ENCODE measurements around the gene ILKAP.

The ILKAP gene

DNA sequence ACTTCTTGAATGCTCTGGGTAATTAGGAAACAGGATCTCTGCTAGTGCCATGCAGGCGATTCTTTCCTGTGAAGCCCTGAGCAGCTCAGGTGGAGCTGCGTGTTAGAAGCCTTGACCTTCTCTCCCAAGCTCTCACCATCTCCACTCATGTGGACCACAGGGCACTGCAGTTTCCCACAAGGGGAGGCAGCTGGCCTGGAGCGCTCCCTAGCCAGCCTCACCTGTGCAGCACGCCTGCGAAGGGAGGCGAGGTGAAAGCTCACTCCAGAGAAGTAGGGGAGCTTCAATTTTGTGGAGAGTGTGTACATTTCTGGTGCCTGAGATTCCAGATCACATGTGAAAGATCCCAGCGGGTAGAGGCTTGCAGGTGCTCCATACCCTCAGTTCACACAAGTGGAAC, 47.4 kb upstream of the ILKAP start:
- TF ChIP-seq SIN3A (IDR thresholded peaks at IDR 0.05; ENCODE audit: borderline replicate concordance, insufficient read depth, low read length) (no peak), POLR2AphosphoS5 (IDR thresholded peaks at IDR 0.05; ENCODE audit: low read depth, low read length) (no peak), TAF1 (IDR thresholded peaks at IDR 0.05; ENCODE audit: borderline replicate concordance, insufficient read depth, low read length) (no peak), FOXP2 (optimal IDR thresholded peaks at IDR 0.05; ENCODE audit: borderline replicate concordance, extremely low read depth, extremely low read length, insufficient read depth) (no peak)
- TF ChIP-seq, protein P1, sequence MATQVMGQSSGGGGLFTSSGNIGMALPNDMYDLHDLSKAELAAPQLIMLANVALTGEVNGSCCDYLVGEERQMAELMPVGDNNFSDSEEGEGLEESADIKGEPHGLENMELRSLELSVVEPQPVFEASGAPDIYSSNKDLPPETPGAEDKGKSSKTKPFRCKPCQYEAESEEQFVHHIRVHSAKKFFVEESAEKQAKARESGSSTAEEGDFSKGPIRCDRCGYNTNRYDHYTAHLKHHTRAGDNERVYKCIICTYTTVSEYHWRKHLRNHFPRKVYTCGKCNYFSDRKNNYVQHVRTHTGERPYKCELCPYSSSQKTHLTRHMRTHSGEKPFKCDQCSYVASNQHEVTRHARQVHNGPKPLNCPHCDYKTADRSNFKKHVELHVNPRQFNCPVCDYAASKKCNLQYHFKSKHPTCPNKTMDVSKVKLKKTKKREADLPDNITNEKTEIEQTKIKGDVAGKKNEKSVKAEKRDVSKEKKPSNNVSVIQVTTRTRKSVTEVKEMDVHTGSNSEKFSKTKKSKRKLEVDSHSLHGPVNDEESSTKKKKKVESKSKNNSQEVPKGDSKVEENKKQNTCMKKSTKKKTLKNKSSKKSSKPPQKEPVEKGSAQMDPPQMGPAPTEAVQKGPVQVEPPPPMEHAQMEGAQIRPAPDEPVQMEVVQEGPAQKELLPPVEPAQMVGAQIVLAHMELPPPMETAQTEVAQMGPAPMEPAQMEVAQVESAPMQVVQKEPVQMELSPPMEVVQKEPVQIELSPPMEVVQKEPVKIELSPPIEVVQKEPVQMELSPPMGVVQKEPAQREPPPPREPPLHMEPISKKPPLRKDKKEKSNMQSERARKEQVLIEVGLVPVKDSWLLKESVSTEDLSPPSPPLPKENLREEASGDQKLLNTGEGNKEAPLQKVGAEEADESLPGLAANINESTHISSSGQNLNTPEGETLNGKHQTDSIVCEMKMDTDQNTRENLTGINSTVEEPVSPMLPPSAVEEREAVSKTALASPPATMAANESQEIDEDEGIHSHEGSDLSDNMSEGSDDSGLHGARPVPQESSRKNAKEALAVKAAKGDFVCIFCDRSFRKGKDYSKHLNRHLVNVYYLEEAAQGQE (IDR thresholded peaks at IDR 0.05; ENCODE audit: insufficient read depth in 1 of 2, low read depth in 2 of 2, low read length in 2 of 2) = no peak

DNA sequence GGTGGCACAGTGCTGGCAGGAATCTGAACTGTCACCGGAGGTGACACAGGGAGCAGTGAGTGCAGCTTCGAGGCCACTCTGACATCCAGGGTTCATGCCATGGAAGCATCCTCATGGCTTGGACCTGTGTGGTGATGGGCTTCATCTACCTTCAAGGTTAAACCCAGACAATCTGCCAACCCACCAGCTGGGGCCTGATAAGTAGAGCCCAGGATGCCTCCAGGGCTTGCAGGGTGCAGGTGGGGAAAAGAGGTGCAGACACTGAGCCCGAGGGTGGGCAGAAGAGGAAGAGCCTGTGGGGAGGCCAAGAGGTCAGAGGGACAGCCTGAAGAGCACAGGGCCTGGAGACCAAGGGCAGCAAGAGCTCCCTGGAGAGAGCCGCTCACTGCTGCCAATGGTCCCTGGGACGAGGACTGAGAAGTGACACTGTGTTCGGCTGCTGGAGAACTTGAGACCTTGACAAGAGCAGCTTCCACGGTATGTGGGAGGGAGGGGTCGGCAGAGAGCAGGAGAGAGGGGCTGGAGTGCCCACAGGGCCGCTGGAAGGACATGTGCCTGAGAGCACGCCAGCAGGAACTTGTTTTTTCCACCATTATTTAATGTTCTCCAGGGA, 44.5 kb upstream of the ILKAP start:
- TF ChIP-seq SIN3A (IDR thresholded peaks at IDR 0.05; ENCODE audit: borderline replicate concordance, insufficient read depth, low read length) (no peak), FOXP2 (optimal IDR thresholded peaks at IDR 0.05; ENCODE audit: borderline replicate concordance, extremely low read depth, extremely low read length, insufficient read depth) (no peak), POLR2AphosphoS5 (IDR thresholded peaks at IDR 0.05; ENCODE audit: low read depth, low read length) (no peak), TAF1 (IDR thresholded peaks at IDR 0.05; ENCODE audit: borderline replicate concordance, insufficient read depth, low read length) (no peak)
- TF ChIP-seq, protein P1 (IDR thresholded peaks at IDR 0.05; ENCODE audit: insufficient read depth in 1 of 2, low read depth in 2 of 2, low read length in 2 of 2) = no peak

DNA sequence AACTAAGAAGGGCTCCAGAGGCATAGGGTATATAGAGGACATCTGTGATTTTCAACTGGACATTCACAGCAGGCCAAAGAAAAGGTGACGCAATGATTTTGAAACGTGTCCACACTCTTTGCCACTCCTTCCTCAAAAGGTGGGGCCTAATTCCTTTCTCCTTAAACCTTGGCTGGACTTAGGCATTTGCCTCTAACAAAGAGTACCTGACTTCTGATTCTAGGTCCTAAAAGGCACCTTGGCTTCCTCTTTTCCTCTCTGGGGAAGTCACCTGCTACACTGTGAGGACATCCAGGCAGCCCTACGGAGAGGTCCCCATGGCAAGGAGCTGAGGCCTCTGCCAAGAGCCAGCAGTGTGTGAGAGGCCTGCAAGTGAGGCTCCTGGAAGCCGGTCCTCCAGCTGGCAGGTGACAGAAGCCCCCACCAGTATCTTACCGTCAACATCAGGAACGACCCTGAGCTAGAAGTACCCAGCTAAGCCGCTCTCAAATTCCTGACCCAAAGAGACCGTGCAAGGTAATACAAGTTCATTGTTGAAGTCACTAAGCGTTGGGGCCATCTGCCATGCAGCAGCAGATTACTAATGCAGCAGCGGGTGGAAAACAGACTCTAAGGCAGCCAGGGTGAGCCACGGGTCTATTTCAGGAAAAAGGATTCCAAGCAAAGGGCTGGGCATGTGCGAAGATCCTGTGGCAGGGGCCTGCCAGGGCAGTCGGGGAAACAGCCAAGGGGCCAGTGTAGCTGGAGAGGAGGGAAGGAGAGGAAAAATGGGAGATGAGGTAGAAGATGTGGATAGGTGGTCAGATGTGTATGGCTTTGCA, 43.7 kb upstream of the ILKAP start:
- no peak for TF ChIP-seq SIN3A (IDR thresholded peaks at IDR 0.05; ENCODE audit: borderline replicate concordance, insufficient read depth, low read length)
- TF ChIP-seq, protein P1 (IDR thresholded peaks at IDR 0.05; ENCODE audit: insufficient read depth in 1 of 2, low read depth in 2 of 2, low read length in 2 of 2) = no peak
- TF ChIP-seq POLR2AphosphoS5 (IDR thresholded peaks at IDR 0.05; ENCODE audit: low read depth, low read length) = no peak
- no peak for TF ChIP-seq TAF1 (IDR thresholded peaks at IDR 0.05; ENCODE audit: borderline replicate concordance, insufficient read depth, low read length)

DNA sequence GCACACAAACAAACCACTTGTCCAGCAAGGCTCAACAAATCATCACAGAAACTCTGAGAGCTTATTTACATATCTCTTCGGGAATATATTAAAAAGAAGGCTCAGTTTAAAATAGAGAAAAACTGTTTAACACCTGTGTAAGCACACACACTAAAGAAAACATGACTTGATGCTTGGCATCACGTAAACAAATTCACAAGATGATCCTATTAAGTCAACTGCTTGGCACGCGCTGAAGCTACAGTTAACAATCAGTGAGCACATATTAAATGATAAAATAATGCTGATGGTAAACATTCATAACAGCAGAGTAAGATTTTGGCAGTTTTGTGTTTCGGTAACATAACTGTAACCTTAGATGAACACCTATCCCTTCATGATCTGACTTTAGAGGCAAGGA, 40.7 kb upstream of the ILKAP start:
- TF ChIP-seq, protein P1 (IDR thresholded peaks at IDR 0.05; ENCODE audit: insufficient read depth in 1 of 2, low read depth in 2 of 2, low read length in 2 of 2) = no peak
- no peak for TF ChIP-seq TAF1 (IDR thresholded peaks at IDR 0.05; ENCODE audit: borderline replicate concordance, insufficient read depth, low read length)
- no peak for TF ChIP-seq POLR2AphosphoS5 (IDR thresholded peaks at IDR 0.05; ENCODE audit: low read depth, low read length)
- TF ChIP-seq FOXP2 (optimal IDR thresholded peaks at IDR 0.05; ENCODE audit: borderline replicate concordance, extremely low read depth, extremely low read length, insufficient read depth) = no peak
- no peak for TF ChIP-seq SIN3A (IDR thresholded peaks at IDR 0.05; ENCODE audit: borderline replicate concordance, insufficient read depth, low read length)

Data from PFSK-1 (cell line).